Stimulated activated CD8-positive, alpha-beta memory T cell treated with anti-CD3 and anti-CD28 coated beads, Interleukin-7, amount 100 ng/mL, for 48 hours (primary cell): ENCODE data around the gene MYOC.
"Not testable (repeated sequence)": the region's sequence is repeated elsewhere in the genome, so short reads cannot be mapped to it uniquely, and the experiment has no call there.

Experiments used
- DNase-seq, 2 donors: peaks; one replicate each; pipeline ENCODE4 v3.0.0-alpha.2; 2020; ENCODE audit warnings: low read depth in 1 of 2; ENCODE audit errors: extremely low read depth in 1 of 2

The MYOC gene

GRCh38 chr1:171611306-171611705 is 41.2 kb downstream of the MYOC start:
- no peak for DNase-seq

- no peak for DNase-seq
Observed at GRCh38 chr1:171610385-171610784, 42.1 kb downstream of the MYOC start.

DNA sequence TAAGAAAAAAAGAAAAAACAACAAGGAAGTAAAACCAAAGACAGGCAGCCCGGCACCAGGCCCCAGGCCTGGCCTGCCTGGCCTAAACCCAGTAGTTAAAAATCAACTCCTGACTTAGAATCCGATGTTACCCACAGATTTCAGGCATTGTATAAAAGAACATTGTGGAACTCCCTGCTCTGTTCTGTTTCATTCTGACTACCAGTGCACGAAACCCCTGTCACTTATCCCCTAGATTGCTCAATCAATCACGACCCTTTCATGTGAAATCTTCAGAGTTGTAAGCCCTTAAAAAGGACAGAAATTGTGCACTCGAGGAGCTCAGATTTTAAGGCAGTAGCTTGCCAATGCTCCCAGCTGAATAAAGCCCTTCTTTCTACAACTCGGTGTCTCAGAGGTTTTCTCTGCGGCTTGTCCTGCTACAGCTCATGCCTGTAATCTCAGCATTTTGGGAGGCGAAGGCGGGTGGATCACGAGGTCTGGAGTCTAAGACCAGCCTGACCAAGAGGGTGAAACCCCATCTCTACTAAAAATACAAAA is 46.0 kb downstream of the MYOC start:
- DNase-seq: no peak

- not testable (repeated sequence) for DNase-seq
Observed at GRCh38 chr1:171603042-171603441, 49.4 kb downstream of the MYOC start.

DNA sequence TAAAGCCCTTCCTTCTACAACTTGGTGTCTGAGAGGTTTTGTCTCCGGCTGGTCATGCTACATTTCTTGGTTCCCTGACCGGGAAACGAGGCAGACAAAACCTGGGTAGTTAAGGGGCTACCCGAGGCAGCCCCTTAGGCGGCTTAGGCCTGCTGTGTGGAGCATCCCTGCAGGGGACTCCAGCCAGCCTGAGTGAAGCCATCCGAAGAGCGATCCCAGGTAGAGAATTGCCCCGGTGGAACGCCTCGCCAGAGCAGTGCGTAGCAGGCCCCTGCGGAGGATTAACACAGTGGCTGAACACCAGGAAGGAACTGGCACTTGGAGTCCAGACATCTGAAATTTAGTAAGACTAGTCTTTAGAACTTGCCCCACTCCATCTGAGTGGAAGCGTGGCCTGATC is 51.6 kb downstream of the MYOC start:
- no peak for DNase-seq

GRCh38 chr1:171600310-171600709 is 52.2 kb downstream of the MYOC start:
- DNase-seq: not testable (repeated sequence)

DNA sequence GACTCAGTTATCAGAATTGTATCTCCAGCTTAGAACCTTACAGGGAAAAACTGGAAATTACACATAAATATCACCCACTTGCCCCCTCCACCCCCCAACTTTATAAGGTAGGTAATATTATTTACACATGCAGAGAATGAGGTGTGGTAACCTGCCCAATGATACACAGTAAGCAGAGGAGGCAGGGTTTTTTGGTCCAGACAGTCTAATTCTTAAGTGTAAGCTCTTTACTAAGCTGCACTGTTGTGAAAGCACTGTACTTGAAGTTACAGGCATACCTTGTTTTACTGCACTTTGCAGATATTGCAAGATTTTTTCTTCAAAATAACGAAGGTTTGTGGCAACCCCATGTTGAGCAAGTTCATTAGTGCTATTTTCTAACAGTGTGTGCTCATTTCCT is 55.3 kb downstream of the MYOC start:
- DNase-seq: no peak

- no peak for DNase-seq
Observed at GRCh38 chr1:171596705-171597104, 55.8 kb downstream of the MYOC start.

GRCh38 chr1:171596119-171596518 is 56.4 kb downstream of the MYOC start:
- no peak for DNase-seq

DNA sequence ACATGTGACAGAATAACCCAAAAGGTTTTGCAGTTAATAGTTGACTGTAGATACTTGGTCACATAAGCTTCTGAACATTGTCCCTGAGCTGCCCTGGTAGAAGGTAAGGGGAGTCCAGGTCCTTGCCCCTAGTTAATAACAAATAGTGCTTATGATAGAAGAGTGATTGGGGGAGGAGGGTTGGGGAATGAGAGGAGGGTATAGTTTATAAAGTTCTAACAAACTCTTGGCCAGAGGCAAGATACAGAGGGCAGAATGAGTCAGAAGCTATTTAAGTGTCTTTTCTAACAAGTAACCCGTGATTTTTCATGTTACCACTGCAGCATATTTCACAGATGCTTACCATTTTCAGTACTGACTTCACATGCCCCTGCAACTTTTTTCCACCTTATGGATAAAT is 57.2 kb downstream of the MYOC start:
- no peak for DNase-seq

- no peak for DNase-seq
Observed at GRCh38 chr1:171590022-171590421, 62.5 kb downstream of the MYOC start.

DNA sequence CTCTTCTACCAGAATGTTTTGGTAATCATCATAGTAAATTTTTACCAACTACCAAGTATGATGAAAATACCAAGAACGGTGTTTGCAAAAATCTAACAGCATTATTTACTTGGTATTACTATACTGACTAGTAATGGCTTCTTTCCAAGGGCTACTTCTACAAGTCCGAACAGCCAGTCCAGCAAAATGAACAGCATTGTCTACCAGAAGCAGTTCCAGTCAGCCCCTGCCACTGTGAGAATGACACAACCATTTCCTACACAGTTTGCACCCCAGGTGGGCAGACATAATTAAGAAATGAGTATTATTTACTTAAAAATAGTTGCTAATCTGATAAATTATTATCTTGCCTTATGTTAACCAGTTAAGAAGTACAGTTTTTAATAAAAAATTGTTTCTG is 64.3 kb downstream of the MYOC start:
- no peak for DNase-seq

GRCh38 chr1:171585715-171586114 is 66.8 kb downstream of the MYOC start:
- DNase-seq: no peak
